ENCODE data around the gene APOLD1. TPM values are rescaled to one million over a fixed set of nuclear protein-coding genes. Genes with fewer than 3 reads are reported as not detected.

Gene APOLD1
- polyA plus RNA-seq, 2 of the 4 experiments (the other 2 are of a cell fraction) = 0.44 to 1.3 TPM

- no peak for TF ChIP-seq MAX (IDR thresholded peaks at IDR 0.05)
- no peak for TF ChIP-seq HMGXB4 (CRISPR knock-in tag; IDR thresholded peaks at IDR 0.05; ENCODE audit: borderline replicate concordance)
Measured at GRCh38 chr12:12821975-12822374, 36.5 kb downstream of the APOLD1 start (continued).

- 58% methylated on average over 4 of the region's 4 CpGs for WGBS (ENCODE audit: missing lambda C conversion rate)
- CTCF ChIA-PET = interaction anchor here (0.9 to 9.0 kb wide), 5 partner anchors 9 to 69 kb away, joined by 3 to 78 read pairs (median 4); partner anchors contain the start of gene GPRC5A
- FAIRE-seq (no peak), ATAC-seq (no peak), DNase-seq (ENCODE audit: low read depth in 1 of 2, low spot score in 1 of 2) (no peak)
- H3K27ac ChIP-seq = peak overlapping the region; percentile 50 to 68; a peak in 5 of 6 replicates
- H3K9me3 ChIP-seq = no peaks in the 10 kb centered on the region
- peaks cover 64% of the 10 kb centered on the region for H3K4me1 ChIP-seq
- H3K4me3 ChIP-seq = no peak overlapping the region
- H3K4me2 ChIP-seq = peak overlapping the region; percentile 56
- POLR2A ChIA-PET = interaction anchor here (0.5 to 1.5 kb wide), 2 partner anchors 60 to 69 kb away, joined by 3 to 4 read pairs; partner anchors contain the start of gene GPRC5A
- no peak for TF ChIP-seq RARB (CRISPR knock-in tag; IDR thresholded peaks at IDR 0.05)
- TF ChIP-seq ATOH8 (CRISPR knock-in tag; IDR thresholded peaks at IDR 0.05; ENCODE audit: low read depth) = no peak
- TF ChIP-seq ZNF302 (CRISPR knock-in tag; IDR thresholded peaks at IDR 0.05) = no peak
- TF ChIP-seq JUN (IDR thresholded peaks at IDR 0.05) = no peak
- no peak for TF ChIP-seq EP300 (IDR thresholded peaks at IDR 0.05)
- TF ChIP-seq MAFK (IDR thresholded peaks at IDR 0.05; ENCODE audit: partially characterized antibody) = no peak
- TF ChIP-seq USF2 (IDR thresholded peaks at IDR 0.05) = no peak
- no peak for TF ChIP-seq KDM1A (IDR thresholded peaks at IDR 0.05; ENCODE audit: low read depth)
- no peak for TF ChIP-seq HOXB5 (CRISPR knock-in tag; IDR thresholded peaks at IDR 0.05)
- no peak for TF ChIP-seq ZFP36 (IDR thresholded peaks at IDR 0.05; ENCODE audit: borderline replicate concordance, partially characterized antibody)
- TF ChIP-seq CTCF (IDR thresholded peaks at IDR 0.05) = no peak
- no peak for TF ChIP-seq ZC3H11A (IDR thresholded peaks at IDR 0.05)
- no peak for TF ChIP-seq BHLHE40 (IDR thresholded peaks at IDR 0.05; ENCODE audit: low read depth, low read length)
- no peak for TF ChIP-seq RNF2 (IDR thresholded peaks at IDR 0.05; ENCODE audit: borderline replicate concordance, low read depth)
- no peak for TF ChIP-seq MAX (IDR thresholded peaks at IDR 0.05)
- TF ChIP-seq EHMT2 (IDR thresholded peaks at IDR 0.05; ENCODE audit: low read depth) = no peak
- no peak for TF ChIP-seq FOSB (CRISPR knock-in tag; IDR thresholded peaks at IDR 0.05)
- TF ChIP-seq RCOR1 (IDR thresholded peaks at IDR 0.05; ENCODE audit: low read depth, low read length) = no peak
Measured at GRCh38 chr12:12822886-12823285, 37.4 kb downstream of the APOLD1 start.
